ENCODE data around the gene BEX1. TPM values are rescaled to one million over a fixed set of nuclear protein-coding genes. Genes with fewer than 3 reads are reported as not detected.
"Not testable (repeated sequence)": the region's sequence is repeated elsewhere in the genome, so short reads cannot be mapped to it uniquely, and the experiment has no call there.

BEX1 gene
- total RNA-seq, 1 donor from 2014 or later, result not detected

- Mint-ChIP-seq H3K36me3 (ENCODE audit: low read depth) (no peaks in the 10 kb centered on the region), H3K4me3 (ENCODE audit: low read depth) (no peak overlapping the region), H3K27me3 (ENCODE audit: low read depth) (peaks cover 9% of the 10 kb centered on the region), H3K4me1 (ENCODE audit: low read depth) (no peaks in the 10 kb centered on the region), H3K9me3 (no peaks in the 10 kb centered on the region), H3K27ac (no peak overlapping the region)
- intact Hi-C loops (cut with micrococcal nuclease), result no loop called here
- DNase-seq (ENCODE audit: low spot score), result no peak
Observed at GRCh38 chrX:103066606-103067005, 2.6 kb upstream of the BEX1 start.

DNA sequence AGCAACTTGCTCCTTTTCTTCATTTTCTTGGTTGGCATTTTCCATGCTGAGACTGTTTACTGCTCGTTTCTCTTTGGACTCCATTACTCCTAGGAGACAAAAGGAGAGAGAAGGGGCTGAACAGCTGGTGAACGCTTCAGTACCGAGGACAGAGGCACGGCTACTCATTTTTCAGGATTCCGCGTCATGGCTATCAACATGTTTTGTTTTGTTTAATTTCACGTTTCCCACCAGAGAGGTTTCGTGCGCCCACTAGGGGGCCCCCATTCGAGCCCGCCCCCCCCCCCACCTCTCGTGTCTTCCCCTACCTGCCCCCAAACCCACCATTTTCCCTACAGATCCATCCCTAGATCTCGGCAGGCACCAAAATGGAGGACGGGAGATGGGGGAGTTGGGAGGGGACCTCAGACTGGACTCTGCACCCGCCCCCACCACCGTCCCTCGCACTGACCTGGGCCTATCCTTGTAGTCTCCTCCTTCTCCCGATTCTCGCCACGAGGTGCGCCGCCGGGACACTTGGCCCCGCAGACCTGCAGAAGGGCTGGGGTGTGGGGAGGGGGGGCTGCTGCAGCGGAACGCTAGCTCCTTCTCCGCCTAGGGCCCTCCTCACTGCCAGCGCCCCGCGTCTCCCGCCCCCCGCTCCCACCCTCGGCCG, 653 bp downstream of the BEX1 start:
- DNase-seq (ENCODE audit: low spot score), result no peak

GRCh38 chrX:103061486-103061885, 2.5 kb downstream of the BEX1 start:
- intact Hi-C loops (cut with micrococcal nuclease), result no loop called here
- H3K9me3 Mint-ChIP-seq, result no peaks in the 10 kb centered on the region
- H3K4me3 Mint-ChIP-seq (ENCODE audit: low read depth), result no peak overlapping the region
- no peaks in the 10 kb centered on the region for H3K4me1 Mint-ChIP-seq (ENCODE audit: low read depth)
- no peak overlapping the region for H3K27ac Mint-ChIP-seq
- peaks cover 9% of the 10 kb centered on the region for H3K27me3 Mint-ChIP-seq (ENCODE audit: low read depth)
- DNase-seq (ENCODE audit: low spot score), result no peak
- no peaks in the 10 kb centered on the region for H3K36me3 Mint-ChIP-seq (ENCODE audit: low read depth)

More for the DNA sequence above, 653 bp downstream of the BEX1 start:
- Mint-ChIP-seq H3K9me3 (no peaks in the 10 kb centered on the region), H3K27me3 (ENCODE audit: low read depth) (peaks cover 9% of the 10 kb centered on the region), H3K4me1 (ENCODE audit: low read depth) (no peaks in the 10 kb centered on the region), H3K4me3 (ENCODE audit: low read depth) (no peak overlapping the region), H3K36me3 (ENCODE audit: low read depth) (no peaks in the 10 kb centered on the region), H3K27ac (no peak overlapping the region)
- intact Hi-C loops (cut with micrococcal nuclease), result no loop called here

DNA sequence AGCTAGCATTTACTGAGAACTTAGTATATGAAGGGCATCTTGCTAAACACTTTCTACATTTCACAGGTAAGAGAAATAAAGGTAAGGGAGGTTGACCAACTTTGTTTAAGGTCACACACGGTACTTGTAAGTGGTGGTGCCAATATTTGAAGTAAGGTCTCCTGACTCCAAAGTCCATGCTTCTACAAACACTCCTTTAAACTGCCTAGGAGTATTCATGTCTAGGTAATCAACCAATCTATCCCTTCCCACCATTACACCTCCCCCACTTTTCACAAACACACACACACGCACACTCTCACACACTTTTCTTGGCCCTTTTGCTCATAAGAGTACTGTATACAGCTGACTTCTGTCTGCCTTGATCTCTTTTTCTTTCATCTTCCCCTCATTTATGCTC, 7.1 kb downstream of the BEX1 start:
- H3K27ac Mint-ChIP-seq, result no peak overlapping the region
- H3K4me3 Mint-ChIP-seq (ENCODE audit: low read depth), result no peak overlapping the region
- H3K4me1 Mint-ChIP-seq (ENCODE audit: low read depth), result no peaks in the 10 kb centered on the region
- no peaks in the 10 kb centered on the region for H3K9me3 Mint-ChIP-seq
- DNase-seq (ENCODE audit: low spot score), result no peak
- intact Hi-C loops (cut with micrococcal nuclease), result no loop called here
- H3K27me3 Mint-ChIP-seq (ENCODE audit: low read depth), result no peaks in the 10 kb centered on the region
- H3K36me3 Mint-ChIP-seq (ENCODE audit: low read depth), result no peaks in the 10 kb centered on the region

DNA sequence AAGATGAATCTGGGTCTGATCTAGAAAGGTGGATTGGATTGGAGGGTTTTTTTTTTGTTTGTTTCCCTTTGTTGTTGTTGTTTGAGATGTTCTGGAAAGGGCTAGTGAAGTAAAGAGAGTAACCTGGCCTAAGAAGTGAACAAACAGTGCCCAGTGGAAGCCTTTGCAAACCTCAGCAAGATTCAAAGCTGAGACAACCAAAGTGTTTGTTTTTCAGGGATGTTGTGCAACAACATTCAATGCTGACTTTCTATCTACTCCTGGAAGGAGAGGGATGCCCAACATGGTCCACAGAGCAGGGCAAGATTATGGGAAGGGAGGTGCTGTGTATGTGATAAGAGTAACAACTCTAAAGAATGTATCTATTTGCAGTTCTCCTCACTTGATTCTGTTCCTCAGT, 11.3 kb downstream of the BEX1 start:
- no peaks in the 10 kb centered on the region for H3K9me3 Mint-ChIP-seq
- H3K27ac Mint-ChIP-seq, result no peak overlapping the region
- intact Hi-C loops (cut with micrococcal nuclease), result no loop called here
- DNase-seq (ENCODE audit: low spot score), result no peak
- no peaks in the 10 kb centered on the region for H3K36me3 Mint-ChIP-seq (ENCODE audit: low read depth)
- peaks cover 2% of the 10 kb centered on the region for H3K27me3 Mint-ChIP-seq (ENCODE audit: low read depth)
- no peaks in the 10 kb centered on the region for H3K4me1 Mint-ChIP-seq (ENCODE audit: low read depth)
- no peak overlapping the region for H3K4me3 Mint-ChIP-seq (ENCODE audit: low read depth)

DNA sequence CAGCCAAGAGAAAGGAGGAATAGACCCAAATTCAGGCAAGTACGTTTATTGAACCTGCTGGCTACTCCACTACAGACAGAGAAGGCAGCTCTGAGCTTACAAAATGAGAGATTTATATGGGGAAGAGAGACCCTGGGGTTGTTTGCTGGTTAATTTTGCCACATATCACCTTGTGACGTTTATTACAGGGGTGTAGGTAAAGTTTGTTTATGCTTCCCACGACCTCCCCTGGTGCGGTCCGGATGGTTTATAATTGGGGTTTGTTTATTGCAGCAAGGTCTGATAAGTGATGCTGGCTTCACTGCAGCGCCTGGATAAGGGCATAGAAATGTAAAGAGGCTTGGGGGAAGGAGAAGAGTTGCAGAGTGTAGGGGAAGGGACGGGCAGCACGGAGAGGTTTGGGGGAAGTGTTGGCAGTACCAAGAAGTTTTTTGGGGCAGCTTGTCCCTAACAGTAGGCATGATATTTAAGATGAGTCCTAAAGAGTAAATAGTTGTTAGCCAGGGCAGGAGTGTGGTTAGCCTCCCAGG, 12.6 kb downstream of the BEX1 start:
- peaks cover 2% of the 10 kb centered on the region for H3K27me3 Mint-ChIP-seq (ENCODE audit: low read depth)
- H3K4me3 Mint-ChIP-seq (ENCODE audit: low read depth), result no peak overlapping the region
- H3K27ac Mint-ChIP-seq, result no peak overlapping the region
- intact Hi-C loops (cut with micrococcal nuclease), result no loop called here
- H3K4me1 Mint-ChIP-seq (ENCODE audit: low read depth), result no peaks in the 10 kb centered on the region
- no peaks in the 10 kb centered on the region for H3K9me3 Mint-ChIP-seq
- no peak for DNase-seq (ENCODE audit: low spot score)
- H3K36me3 Mint-ChIP-seq (ENCODE audit: low read depth), result no peaks in the 10 kb centered on the region

GRCh38 chrX:103033371-103033770, 30.6 kb downstream of the BEX1 start:
- H3K27me3 Mint-ChIP-seq (ENCODE audit: low read depth); H3K9me3 Mint-ChIP-seq; H3K4me3 Mint-ChIP-seq (ENCODE audit: low read depth); H3K27ac Mint-ChIP-seq; DNase-seq (ENCODE audit: low spot score); intact Hi-C loops (cut with micrococcal nuclease); H3K36me3 Mint-ChIP-seq (ENCODE audit: low read depth); H3K4me1 Mint-ChIP-seq (ENCODE audit: low read depth): not testable (repeated sequence)

- Mint-ChIP-seq H3K9me3 (no peaks in the 10 kb centered on the region), H3K27me3 (ENCODE audit: low read depth) (peaks cover 1% of the 10 kb centered on the region), H3K4me1 (ENCODE audit: low read depth) (no peaks in the 10 kb centered on the region), H3K36me3 (ENCODE audit: low read depth) (no peaks in the 10 kb centered on the region), H3K4me3 (ENCODE audit: low read depth) (no peak overlapping the region), H3K27ac (no peak overlapping the region)
- intact Hi-C loops (cut with micrococcal nuclease), result no loop called here
- no peak for DNase-seq (ENCODE audit: low spot score)
Observed at GRCh38 chrX:103017542-103017941, 46.4 kb downstream of the BEX1 start.

GRCh38 chrX:103012945-103013344, 51.0 kb downstream of the BEX1 start:
- Mint-ChIP-seq H3K27me3 (ENCODE audit: low read depth) (peaks cover 3% of the 10 kb centered on the region), H3K4me3 (ENCODE audit: low read depth) (no peak overlapping the region), H3K36me3 (ENCODE audit: low read depth) (no peaks in the 10 kb centered on the region), H3K27ac (no peak overlapping the region), H3K9me3 (no peaks in the 10 kb centered on the region), H3K4me1 (ENCODE audit: low read depth) (no peaks in the 10 kb centered on the region)
- no peak for DNase-seq (ENCODE audit: low spot score)
- intact Hi-C loops (cut with micrococcal nuclease), result no loop called here

Other genes with a start within 250 kb of the BEX1 start
- gene RAB40AL, start 126.9 kb downstream of the BEX1 start, total RNA-seq, result 0.30 TPM in 1 of 2 replicates, not detected in the other
- not detected in 2 replicates for gene NXF3, start 29.0 kb upstream of the BEX1 start, total RNA-seq
- gene BEX4, start 150.9 kb upstream of the BEX1 start, total RNA-seq, result 7.8 and 9.4 TPM in 2 replicates
- gene TCEAL8, start 191.0 kb upstream of the BEX1 start, total RNA-seq, result 28.1 and 30.1 TPM in 2 replicates
- gene TCEAL5, start 212.6 kb upstream of the BEX1 start, total RNA-seq, result not detected in 2 replicates
- 2.6 and 3.9 TPM in 2 replicates for gene BEX2, start 246.8 kb upstream of the BEX1 start, total RNA-seq